GM12891 (cell line): ENCODE results near the gene DCUN1D3.

Experiments
- DNase-seq: peaks from one replicate; pipeline ENCODE4 v3.0.0; 2011; ENCODE audit warnings: low spot score; ENCODE audit not compliant: insufficient read length
- FAIRE-seq: peaks from 2 replicates; lab custom pipeline; 2011; peaks lifted over from hg19 to GRCh38; lab: Jason Lieb, UNC
- PAX5 ChIP-seq: IDR thresholded peaks from 2 replicates; pipeline ENCODE4 v1.6.1; 2011; ENCODE audit warnings: low read length, moderate library complexity, mild to moderate bottlenecking; ENCODE audit not compliant: insufficient read depth, severe bottlenecking
- POLR2A ChIP-seq: IDR thresholded peaks from 2 replicates; pipeline ENCODE4 v1.6.1; 2011; ENCODE audit warnings: low read depth, low read length, control low read depth
- POLR2AphosphoS5 ChIP-seq: IDR thresholded peaks from 2 replicates; pipeline ENCODE4 v1.6.1; 2011; ENCODE audit warnings: low read depth, low read length, control low read depth
- POU2F2 ChIP-seq: IDR thresholded peaks from 2 replicates; pipeline ENCODE4 v1.6.1; 2011; ENCODE audit warnings: low read depth, mild to moderate bottlenecking, control low read depth, low read length, moderate library complexity
- SPI1 ChIP-seq: IDR thresholded peaks from 2 replicates; pipeline ENCODE4 v1.6.1; 2011; ENCODE audit warnings: low read depth, low read length, control low read depth
- TAF1 ChIP-seq: IDR thresholded peaks from 2 replicates; pipeline ENCODE4 v1.6.1; 2011; ENCODE audit warnings: low read depth, low read length, control low read depth

The DCUN1D3 gene

GRCh38 chr16:20897253-20897897, 2.8 kb downstream of the DCUN1D3 start:
- no peak for TF ChIP-seq POLR2A
- TF ChIP-seq TAF1 = no peak
- no peak for TF ChIP-seq POLR2AphosphoS5
- TF ChIP-seq SPI1 = no peak
- TF ChIP-seq POU2F2 = no peak
- no peak for TF ChIP-seq PAX5
- FAIRE-seq = no peak
- DNase-seq = no peak

GRCh38 chr16:20894388-20894787, 5.8 kb downstream of the DCUN1D3 start:
- no peak for FAIRE-seq

DNA sequence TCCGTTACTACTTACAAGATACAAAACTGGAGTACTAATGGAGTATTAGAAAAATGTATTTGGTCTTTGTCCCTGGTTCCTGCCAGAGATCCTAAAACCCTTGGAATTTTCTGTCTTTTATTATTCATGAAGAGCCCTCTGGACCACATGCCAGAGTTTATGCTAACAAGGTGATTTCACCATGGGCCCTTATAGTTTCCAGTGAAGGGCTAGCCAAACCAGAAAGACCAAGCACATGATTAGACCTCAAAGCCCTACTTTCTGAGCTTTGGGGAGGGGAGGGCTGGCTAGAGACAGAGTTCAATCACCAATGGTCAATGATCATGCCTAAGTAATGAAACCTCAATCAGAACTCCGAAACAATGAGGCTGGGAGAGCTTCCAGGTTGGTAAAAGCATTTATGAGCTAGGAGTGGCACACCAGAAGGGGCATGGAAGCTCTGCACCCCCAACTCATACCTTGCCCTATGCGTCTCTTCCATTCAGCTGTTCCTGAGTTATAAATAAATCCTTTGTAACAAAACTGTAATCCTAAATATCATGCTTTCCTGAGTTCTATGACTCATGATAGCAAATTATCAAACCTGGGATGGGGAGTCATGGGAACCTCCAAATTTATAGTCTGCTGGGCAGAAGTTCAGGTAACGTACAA, 10.4 kb downstream of the DCUN1D3 start:
- TF ChIP-seq POLR2A = no peak
- TF ChIP-seq POU2F2 = no peak
- no peak for TF ChIP-seq SPI1
- TF ChIP-seq POLR2AphosphoS5 = no peak
- no peak for TF ChIP-seq PAX5
- TF ChIP-seq TAF1 = no peak
- no peak for FAIRE-seq

More at GRCh38 chr16:20894388-20894787, 5.8 kb downstream of the DCUN1D3 start:
- DNase-seq = no peak
- TF ChIP-seq SPI1 (no peak), PAX5 (no peak), POLR2AphosphoS5 (no peak)

DNA sequence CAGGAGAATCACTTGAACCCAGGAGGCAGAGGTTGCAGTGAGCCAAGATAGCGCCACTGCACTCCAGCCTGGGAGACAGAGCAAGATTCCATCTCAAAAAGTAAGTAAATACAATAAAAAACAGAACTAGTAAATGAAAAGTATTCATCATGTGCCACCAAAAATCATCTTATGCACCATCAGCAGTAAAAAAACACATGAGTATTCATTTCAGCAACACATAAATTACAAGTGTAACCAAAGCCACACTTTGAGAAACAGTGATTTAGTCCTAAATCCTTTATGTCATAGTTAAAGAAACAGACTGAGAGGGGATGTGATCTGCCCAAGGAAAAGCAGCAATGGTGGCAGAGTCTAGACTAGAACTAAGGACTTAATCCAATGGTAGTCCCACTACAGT, 13.0 kb downstream of the DCUN1D3 start:
- TF ChIP-seq POLR2A = no peak
- no peak for TF ChIP-seq TAF1
- no peak for TF ChIP-seq SPI1
- no peak for TF ChIP-seq POLR2AphosphoS5
- no peak for TF ChIP-seq POU2F2
- no peak for TF ChIP-seq PAX5
- no peak for DNase-seq
- FAIRE-seq = no peak

More for the DNA sequence above, 10.4 kb downstream of the DCUN1D3 start:
- DNase-seq = no peak

GRCh38 chr16:20886320-20886719, 13.8 kb downstream of the DCUN1D3 start:
- DNase-seq (no peak), FAIRE-seq (no peak)
- TF ChIP-seq POU2F2 (no peak), SPI1 (no peak), POLR2AphosphoS5 (no peak), PAX5 (no peak), TAF1 (no peak), POLR2A (no peak)

DNA sequence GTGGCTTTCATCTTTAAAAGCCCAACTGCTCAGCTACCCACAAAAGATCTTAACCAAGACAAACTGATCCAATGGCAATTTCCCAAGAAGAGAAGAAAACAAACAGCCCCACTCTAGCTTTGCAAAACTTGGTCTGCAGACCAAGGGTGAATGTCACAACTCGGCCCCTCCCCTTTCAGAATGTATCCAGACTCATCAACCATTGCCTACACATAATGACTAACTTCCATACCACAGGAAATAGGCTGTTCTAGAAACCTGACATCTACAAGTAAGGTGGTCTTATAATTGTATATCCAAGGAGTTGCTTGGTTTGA, 16.0 kb downstream of the DCUN1D3 start:
- TF ChIP-seq TAF1 = no peak
- TF ChIP-seq POLR2AphosphoS5 = no peak
- no peak for TF ChIP-seq PAX5
- TF ChIP-seq POLR2A = no peak
- no peak for TF ChIP-seq POU2F2
- TF ChIP-seq SPI1 = no peak
- FAIRE-seq = no peak

GRCh38 chr16:20883554-20884239, 16.5 kb downstream of the DCUN1D3 start:
- no peak for FAIRE-seq
- no peak for DNase-seq
- TF ChIP-seq POU2F2 (no peak), POLR2A (no peak), SPI1 (no peak), POLR2AphosphoS5 (no peak), PAX5 (no peak), TAF1 (no peak)

More for the DNA sequence above, 16.0 kb downstream of the DCUN1D3 start:
- no peak for DNase-seq

DNA sequence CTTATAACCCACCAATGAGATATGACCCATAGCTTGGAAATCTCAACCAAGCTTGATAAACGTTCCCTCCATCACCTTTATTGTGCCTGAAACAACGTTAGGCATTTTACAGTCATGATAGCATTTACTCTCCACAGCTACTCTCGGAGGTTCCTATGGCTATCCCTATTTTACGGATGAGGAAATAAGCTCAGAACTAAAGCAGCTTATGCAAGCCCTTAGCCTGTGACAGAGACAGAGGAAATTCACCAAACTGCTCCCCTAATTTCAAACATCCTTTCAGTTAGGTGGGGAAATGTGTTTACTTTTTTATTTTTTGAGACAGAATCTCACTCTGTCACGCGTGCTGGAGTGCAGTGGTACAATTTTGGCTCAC, 18.7 kb downstream of the DCUN1D3 start:
- TF ChIP-seq POLR2AphosphoS5 (no peak), PAX5 (no peak), TAF1 (no peak), POLR2A (no peak), SPI1 (no peak), POU2F2 (no peak)
- no peak for DNase-seq
- no peak for FAIRE-seq

- TF ChIP-seq POLR2A (no peak), SPI1 (no peak), PAX5 (no peak), POLR2AphosphoS5 (no peak), POU2F2 (no peak), TAF1 (no peak)
- no peak for DNase-seq
- FAIRE-seq = no peak
These were observed 19.2 kb downstream of the DCUN1D3 start for GRCh38 chr16:20880867-20881502.
